ENCODE results near the gene CCDC27. TPM values are rescaled to one million over a fixed set of nuclear protein-coding genes. Genes with fewer than 3 reads are reported as not detected.

CCDC27 gene
- total RNA-seq (2021; ENCODE audit: unreplicated experiment) (not detected), Bru-seq, nascent RNA (not detected), BruChase-seq, experiment 1, labeled RNA remaining after a 2-hour chase (not detected), BruChase-seq, experiment 2, labeled RNA remaining after a 6-hour chase (not detected)
- 0.10 TPM for polyA plus RNA-seq (2012; ENCODE audit: insufficient read length)
- long read RNA-seq: 0 reads

DNA sequence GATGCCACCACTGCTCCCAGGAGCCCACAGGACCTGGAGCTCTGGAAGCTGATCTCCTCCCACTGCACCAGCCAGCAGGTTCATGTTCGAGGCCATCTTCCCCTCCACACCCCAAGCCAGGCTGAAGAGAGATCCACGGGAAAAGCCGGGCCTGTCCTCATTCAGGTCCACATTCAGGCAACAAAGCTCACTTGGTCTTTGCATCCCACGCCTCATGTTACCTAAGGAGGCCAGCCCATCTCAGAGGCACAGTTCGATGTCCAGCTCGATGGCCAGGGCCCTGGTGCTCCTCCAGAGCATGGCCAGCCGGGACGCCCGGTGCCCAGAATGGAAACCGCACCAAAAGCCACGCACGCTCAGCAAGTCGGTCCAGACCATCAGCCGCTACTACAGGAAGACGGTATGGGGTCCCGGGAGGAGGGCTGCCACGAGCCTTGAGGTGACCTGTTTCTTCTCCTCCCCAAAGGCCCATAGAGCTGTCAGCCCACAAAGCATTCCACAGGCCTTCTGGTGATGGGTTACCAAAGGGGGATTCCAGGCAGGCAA is at the start of gene CCDC27:
TSS of gene CCDC27 (plus strand) at position 51 of the 546 bp plus-strand sequence. CDS start at position 83, 32 bp downstream.
- H3K4me1 ChIP-seq (ENCODE audit: control insufficient read depth, insufficient read depth, low read length): peaks cover 2% of the 10 kb centered on the region; the same call in 1 of the 2 replicates
- DNase-seq (ENCODE audit: low read depth, low spot score): no peak
- no peak within 1 kb of the TSS for H3K27ac ChIP-seq (ENCODE audit: low read length)
- H3K9me3 ChIP-seq (ENCODE audit: control insufficient read depth, insufficient read depth, low read depth, low read length): no peaks in the 10 kb centered on the region
- CTCF ChIA-PET: no interaction called here
- BruUV-seq (replicated peaks): no TSS peak
- no peak for TF ChIP-seq TCF7L2 (IDR thresholded peaks at IDR 0.05; ENCODE audit: low read depth, low read length)
- TF ChIP-seq, protein P1, sequence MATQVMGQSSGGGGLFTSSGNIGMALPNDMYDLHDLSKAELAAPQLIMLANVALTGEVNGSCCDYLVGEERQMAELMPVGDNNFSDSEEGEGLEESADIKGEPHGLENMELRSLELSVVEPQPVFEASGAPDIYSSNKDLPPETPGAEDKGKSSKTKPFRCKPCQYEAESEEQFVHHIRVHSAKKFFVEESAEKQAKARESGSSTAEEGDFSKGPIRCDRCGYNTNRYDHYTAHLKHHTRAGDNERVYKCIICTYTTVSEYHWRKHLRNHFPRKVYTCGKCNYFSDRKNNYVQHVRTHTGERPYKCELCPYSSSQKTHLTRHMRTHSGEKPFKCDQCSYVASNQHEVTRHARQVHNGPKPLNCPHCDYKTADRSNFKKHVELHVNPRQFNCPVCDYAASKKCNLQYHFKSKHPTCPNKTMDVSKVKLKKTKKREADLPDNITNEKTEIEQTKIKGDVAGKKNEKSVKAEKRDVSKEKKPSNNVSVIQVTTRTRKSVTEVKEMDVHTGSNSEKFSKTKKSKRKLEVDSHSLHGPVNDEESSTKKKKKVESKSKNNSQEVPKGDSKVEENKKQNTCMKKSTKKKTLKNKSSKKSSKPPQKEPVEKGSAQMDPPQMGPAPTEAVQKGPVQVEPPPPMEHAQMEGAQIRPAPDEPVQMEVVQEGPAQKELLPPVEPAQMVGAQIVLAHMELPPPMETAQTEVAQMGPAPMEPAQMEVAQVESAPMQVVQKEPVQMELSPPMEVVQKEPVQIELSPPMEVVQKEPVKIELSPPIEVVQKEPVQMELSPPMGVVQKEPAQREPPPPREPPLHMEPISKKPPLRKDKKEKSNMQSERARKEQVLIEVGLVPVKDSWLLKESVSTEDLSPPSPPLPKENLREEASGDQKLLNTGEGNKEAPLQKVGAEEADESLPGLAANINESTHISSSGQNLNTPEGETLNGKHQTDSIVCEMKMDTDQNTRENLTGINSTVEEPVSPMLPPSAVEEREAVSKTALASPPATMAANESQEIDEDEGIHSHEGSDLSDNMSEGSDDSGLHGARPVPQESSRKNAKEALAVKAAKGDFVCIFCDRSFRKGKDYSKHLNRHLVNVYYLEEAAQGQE (IDR thresholded peaks at IDR 0.05; ENCODE audit: insufficient read depth in 1 of 2, low read depth in 2 of 2, low read length in 1 of 2): no peak
- TF ChIP-seq, protein P2, sequence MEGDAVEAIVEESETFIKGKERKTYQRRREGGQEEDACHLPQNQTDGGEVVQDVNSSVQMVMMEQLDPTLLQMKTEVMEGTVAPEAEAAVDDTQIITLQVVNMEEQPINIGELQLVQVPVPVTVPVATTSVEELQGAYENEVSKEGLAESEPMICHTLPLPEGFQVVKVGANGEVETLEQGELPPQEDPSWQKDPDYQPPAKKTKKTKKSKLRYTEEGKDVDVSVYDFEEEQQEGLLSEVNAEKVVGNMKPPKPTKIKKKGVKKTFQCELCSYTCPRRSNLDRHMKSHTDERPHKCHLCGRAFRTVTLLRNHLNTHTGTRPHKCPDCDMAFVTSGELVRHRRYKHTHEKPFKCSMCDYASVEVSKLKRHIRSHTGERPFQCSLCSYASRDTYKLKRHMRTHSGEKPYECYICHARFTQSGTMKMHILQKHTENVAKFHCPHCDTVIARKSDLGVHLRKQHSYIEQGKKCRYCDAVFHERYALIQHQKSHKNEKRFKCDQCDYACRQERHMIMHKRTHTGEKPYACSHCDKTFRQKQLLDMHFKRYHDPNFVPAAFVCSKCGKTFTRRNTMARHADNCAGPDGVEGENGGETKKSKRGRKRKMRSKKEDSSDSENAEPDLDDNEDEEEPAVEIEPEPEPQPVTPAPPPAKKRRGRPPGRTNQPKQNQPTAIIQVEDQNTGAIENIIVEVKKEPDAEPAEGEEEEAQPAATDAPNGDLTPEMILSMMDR (IDR thresholded peaks at IDR 0.05): no peak
- TF ChIP-seq POLR2AphosphoS5 (IDR thresholded peaks at IDR 0.05; ENCODE audit: low read depth, low read length): no peak
- TF ChIP-seq SIN3A (IDR thresholded peaks at IDR 0.05; ENCODE audit: borderline replicate concordance, insufficient read depth, low read depth, low read length): no peak
- intact Hi-C loops (cut with micrococcal nuclease; ENCODE audit: unreplicated experiment) (no loop called here), in situ Hi-C loops (cut with HindIII; ENCODE audit: low pct_unique_long_range_greater_than_20kb, low sequenced_read_pairs) (no loop called here)
- no peaks in the 10 kb centered on the region for H3K36me3 ChIP-seq (ENCODE audit: control insufficient read depth, insufficient read depth, low read length)
- ATAC-seq: no peak
- POLR2A ChIA-PET: no interaction called here
- H3K27me3 ChIP-seq (ENCODE audit: control insufficient read depth, insufficient read depth, low read length): no peaks in the 10 kb centered on the region
- H3K4me3 ChIP-seq (ENCODE audit: low read depth in 2 of 2, low read length in 2 of 2): no peak within 1 kb of the TSS

DNA sequence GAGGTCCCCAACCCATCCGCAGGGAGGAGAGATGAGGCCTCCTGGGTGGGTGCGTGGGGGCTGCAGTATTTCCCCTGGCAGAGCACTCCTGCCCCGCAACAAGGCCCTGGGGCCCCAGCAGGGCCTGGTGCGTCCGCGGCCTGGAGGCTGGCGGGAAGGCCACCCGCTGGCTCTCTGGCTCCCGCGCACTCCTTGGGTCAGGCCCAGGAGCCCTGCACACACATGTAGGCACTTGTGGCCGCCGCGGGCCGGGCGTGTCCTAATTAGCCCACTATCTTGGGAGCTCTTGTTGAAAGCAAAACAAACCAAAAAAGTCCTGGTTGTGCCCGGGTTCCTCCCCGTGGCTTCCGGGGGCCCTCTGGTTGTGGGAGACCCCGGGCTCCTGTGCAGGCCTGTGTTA is 49.7 kb upstream of the CCDC27 start:
- intact Hi-C loops (cut with micrococcal nuclease; ENCODE audit: unreplicated experiment): no loop called here
- no peaks in the 10 kb centered on the region for H3K36me3 ChIP-seq (ENCODE audit: control insufficient read depth, insufficient read depth, low read length)
- BruUV-seq (replicated peaks): no TSS peak
- no peak for TF ChIP-seq POLR2AphosphoS5 (IDR thresholded peaks at IDR 0.05; ENCODE audit: low read depth, low read length)
- TF ChIP-seq, protein P2 (IDR thresholded peaks at IDR 0.05): no peak
- TF ChIP-seq, protein P1 (IDR thresholded peaks at IDR 0.05; ENCODE audit: insufficient read depth in 1 of 2, low read depth in 2 of 2, low read length in 1 of 2): no peak
- in situ Hi-C loops (cut with HindIII; ENCODE audit: low pct_unique_long_range_greater_than_20kb, low sequenced_read_pairs): no loop called here
- no peak overlapping the region for H3K27ac ChIP-seq (ENCODE audit: low read length)
- no peak for ATAC-seq
- DNase-seq (ENCODE audit: low read depth, low spot score): no peak
- ChIA-PET POLR2A (no interaction called here), CTCF (no interaction called here)
- no peaks in the 10 kb centered on the region for H3K27me3 ChIP-seq (ENCODE audit: control insufficient read depth, insufficient read depth, low read length)
- H3K4me3 ChIP-seq (ENCODE audit: low read depth in 2 of 2, low read length in 2 of 2): no peak overlapping the region
- H3K9me3 ChIP-seq (ENCODE audit: control insufficient read depth, insufficient read depth, low read depth, low read length): no peaks in the 10 kb centered on the region
- H3K4me1 ChIP-seq (ENCODE audit: control insufficient read depth, insufficient read depth, low read length): peaks cover 8% of the 10 kb centered on the region
